Endometrium (tissue), 2 donors: ENCODE data around the gene PTPRE.

ENCODE experiments used
- FAIRE-seq: peaks from 2 replicates; lab custom pipeline; 2012; peaks lifted over from hg19 to GRCh38; lab: Jason Lieb, UNC
- donor health status: control.
- donor health status: control.

Gene PTPRE

GRCh38 chr10:127908106-127908958 lies 1.4 kb downstream of the PTPRE start:
- FAIRE-seq: no peak

GRCh38 chr10:127908959-127909267 lies 2.0 kb downstream of the PTPRE start:
- no peak for FAIRE-seq

GRCh38 chr10:127909716-127910463 lies 3.0 kb downstream of the PTPRE start:
- FAIRE-seq: no peak

GRCh38 chr10:127910464-127910770 lies 3.5 kb downstream of the PTPRE start:
- FAIRE-seq: no peak

GRCh38 chr10:127911218-127911866 lies 4.4 kb downstream of the PTPRE start:
- no peak for FAIRE-seq

- no peak for FAIRE-seq
Measured at GRCh38 chr10:127911867-127912257, 5.0 kb downstream of the PTPRE start.

- no peak for FAIRE-seq
Measured at GRCh38 chr10:127912607-127913367, 5.9 kb downstream of the PTPRE start.

GRCh38 chr10:127913368-127913759 lies 6.5 kb downstream of the PTPRE start:
- FAIRE-seq: no peak

GRCh38 chr10:127915324-127915723 lies 8.4 kb downstream of the PTPRE start:
- no peak for FAIRE-seq

- FAIRE-seq: no peak
Measured at GRCh38 chr10:127916826-127917225, 9.9 kb downstream of the PTPRE start.

- no peak for FAIRE-seq
Measured at GRCh38 chr10:127918572-127918971, 11.7 kb downstream of the PTPRE start.

- no peak for FAIRE-seq
Measured at GRCh38 chr10:127919418-127920271, 12.7 kb downstream of the PTPRE start.

- no peak for FAIRE-seq
Measured at GRCh38 chr10:127920306-127921074, 13.6 kb downstream of the PTPRE start.

- no peak for FAIRE-seq
Measured at GRCh38 chr10:127921075-127921752, 14.3 kb downstream of the PTPRE start.

GRCh38 chr10:127921753-127922145 lies 14.8 kb downstream of the PTPRE start:
- no peak for FAIRE-seq

GRCh38 chr10:127922206-127922605 lies 15.3 kb downstream of the PTPRE start:
- no peak for FAIRE-seq

- no peak for FAIRE-seq
Measured at GRCh38 chr10:127922675-127923366, 15.9 kb downstream of the PTPRE start.

GRCh38 chr10:127923646-127924045 lies 16.7 kb downstream of the PTPRE start:
- no peak for FAIRE-seq

GRCh38 chr10:127925471-127926207 lies 18.7 kb downstream of the PTPRE start:
- no peak for FAIRE-seq
